DND-41 (cell line): ENCODE measurements around the gene TMEM151A.

ENCODE experiments used
- ATAC-seq: fragments of 200-7000 bp; cut with Tn5 transposase; 3 replicates; pipeline ENCODE4 v1.9.1; 2021; ENCODE audit warnings: low read depth; ENCODE audit not compliant: insufficient read depth
- DNase-seq: peaks from one replicate; pipeline ENCODE4 v3.0.0-alpha.2; 2020
- H2AFZ ChIP-seq: 2 replicates; pipeline ENCODE4 v1.6.0; 2012; ENCODE audit warnings: low read depth, low read length
- H3K27ac ChIP-seq: 2 replicates; pipeline ENCODE4 v1.5.1; 2012; ENCODE audit warnings: low read length, inconsistent platforms
- H3K27me3 ChIP-seq: fragments of 200-600 bp; sonication (generic); 2 replicates; pipeline ENCODE4 v1.6.0; 2012; ENCODE audit warnings: low read length, mild to moderate bottlenecking, inconsistent platforms; ENCODE audit not compliant: insufficient read depth, poor library complexity
- H3K36me3 ChIP-seq: 2 replicates; pipeline ENCODE4 v1.5.1; 2012; ENCODE audit warnings: low read length, inconsistent platforms; ENCODE audit not compliant: insufficient read depth
- H3K4me1 ChIP-seq: 2 replicates; pipeline ENCODE4 v1.5.1; 2012; ENCODE audit warnings: mild to moderate bottlenecking, low read length; ENCODE audit not compliant: insufficient read depth
- H3K4me2 ChIP-seq: 2 replicates; pipeline ENCODE4 v1.6.0; 2012; ENCODE audit warnings: mild to moderate bottlenecking, moderate library complexity, low read length, inconsistent platforms; ENCODE audit not compliant: insufficient read depth
- H3K4me3 ChIP-seq, 2 experiments: fragments of 200-600 bp in 1 of 2; shearing (Covaris generic) in 1 of 2; 2 replicates each; pipeline ENCODE4 v1.5.1; 2012 to 2016; ENCODE audit warnings: inconsistent platforms in 2 of 2, low read length in 2 of 2, mild to moderate bottlenecking in 2 of 2, low read depth in 1 of 2, moderate library complexity in 1 of 2
- H3K79me2 ChIP-seq: 2 replicates; pipeline ENCODE4 v1.6.0; 2012; ENCODE audit warnings: low read length, inconsistent platforms; ENCODE audit not compliant: insufficient read depth
- H3K9ac ChIP-seq: 2 replicates; pipeline ENCODE4 v1.6.0; 2012; ENCODE audit warnings: low read depth, mild to moderate bottlenecking, inconsistent platforms, low read length, moderate library complexity
- H3K9me3 ChIP-seq: 2 replicates; pipeline ENCODE4 v1.5.1; 2012; ENCODE audit warnings: low read length, moderate library complexity, mild to moderate bottlenecking, inconsistent platforms; ENCODE audit not compliant: insufficient read depth, severe bottlenecking
- H4K20me1 ChIP-seq: 2 replicates; pipeline ENCODE4 v1.6.0; 2012; ENCODE audit warnings: low read length; ENCODE audit not compliant: insufficient read depth
- EZH2 ChIP-seq: IDR thresholded peaks from 3 replicates; pipeline ENCODE4 v1.6.1; 2012; ENCODE audit warnings: borderline replicate concordance, low read depth, mild to moderate bottlenecking, moderate library complexity, low read length, inconsistent platforms; ENCODE audit not compliant: severe bottlenecking
- TF ChIP-seq, protein P1 (sequence below): IDR thresholded peaks from 2 replicates; pipeline ENCODE4 v1.5.1; 2012; ENCODE audit warnings: borderline replicate concordance, low read length, moderate library complexity, mild to moderate bottlenecking; ENCODE audit not compliant: poor library complexity, severe bottlenecking; ENCODE audit errors: extremely low read depth

The TMEM151A gene

DNA sequence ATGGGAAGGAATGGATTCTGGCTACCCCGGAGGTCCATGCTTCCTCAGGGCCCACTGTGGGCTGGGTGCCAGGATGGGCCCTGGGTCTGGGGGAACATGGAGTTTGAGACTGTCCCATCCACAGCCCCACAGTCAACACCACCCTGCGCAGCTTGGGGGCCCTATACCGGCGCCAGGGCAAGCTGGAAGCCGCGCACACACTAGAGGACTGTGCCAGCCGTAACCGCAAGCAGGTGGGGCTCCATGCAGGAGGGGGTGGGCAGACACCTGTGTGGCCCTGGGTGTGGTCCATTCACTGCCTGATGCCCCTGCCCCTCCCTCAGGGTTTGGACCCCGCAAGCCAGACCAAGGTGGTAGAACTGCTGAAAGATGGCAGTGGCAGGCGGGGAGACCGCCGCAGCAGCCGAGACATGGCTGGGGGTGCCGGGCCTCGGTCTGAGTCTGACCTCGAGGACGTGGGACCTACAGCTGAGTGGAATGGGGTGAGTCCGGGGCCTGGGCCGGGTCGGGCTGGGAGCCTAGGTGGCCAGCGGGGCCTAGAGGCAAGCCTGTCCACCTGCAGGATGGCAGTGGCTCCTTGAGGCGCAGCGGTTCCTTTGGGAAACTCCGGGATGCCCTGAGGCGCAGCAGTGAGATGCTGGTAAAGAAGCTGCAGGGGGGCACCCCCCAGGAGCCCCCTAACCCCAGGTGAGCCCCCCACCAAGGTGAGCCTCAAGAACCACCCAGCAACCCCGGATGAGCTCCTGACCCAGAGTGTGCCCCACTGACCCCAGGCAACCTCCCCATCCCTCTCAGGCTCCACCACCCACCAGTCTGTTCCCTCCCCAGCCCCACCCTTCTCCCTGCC, 25.9 kb upstream of the TMEM151A start:
- H3K9ac ChIP-seq = no peak overlapping the region
- H3K36me3 ChIP-seq = peaks cover 68% of the 10 kb centered on the region
- no peak overlapping the region for H3K4me3 ChIP-seq
- H3K27me3 ChIP-seq = no peaks in the 10 kb centered on the region
- H2AFZ ChIP-seq = no peak overlapping the region
- peaks cover 31% of the 10 kb centered on the region for H3K4me1 ChIP-seq
- peaks cover 21% of the 10 kb centered on the region for H3K79me2 ChIP-seq
- no peaks in the 10 kb centered on the region for H3K9me3 ChIP-seq
- H3K4me2 ChIP-seq = no peak overlapping the region
- ATAC-seq (no peak), DNase-seq (no peak)
- TF ChIP-seq EZH2 = no peak
- TF ChIP-seq, protein P1, sequence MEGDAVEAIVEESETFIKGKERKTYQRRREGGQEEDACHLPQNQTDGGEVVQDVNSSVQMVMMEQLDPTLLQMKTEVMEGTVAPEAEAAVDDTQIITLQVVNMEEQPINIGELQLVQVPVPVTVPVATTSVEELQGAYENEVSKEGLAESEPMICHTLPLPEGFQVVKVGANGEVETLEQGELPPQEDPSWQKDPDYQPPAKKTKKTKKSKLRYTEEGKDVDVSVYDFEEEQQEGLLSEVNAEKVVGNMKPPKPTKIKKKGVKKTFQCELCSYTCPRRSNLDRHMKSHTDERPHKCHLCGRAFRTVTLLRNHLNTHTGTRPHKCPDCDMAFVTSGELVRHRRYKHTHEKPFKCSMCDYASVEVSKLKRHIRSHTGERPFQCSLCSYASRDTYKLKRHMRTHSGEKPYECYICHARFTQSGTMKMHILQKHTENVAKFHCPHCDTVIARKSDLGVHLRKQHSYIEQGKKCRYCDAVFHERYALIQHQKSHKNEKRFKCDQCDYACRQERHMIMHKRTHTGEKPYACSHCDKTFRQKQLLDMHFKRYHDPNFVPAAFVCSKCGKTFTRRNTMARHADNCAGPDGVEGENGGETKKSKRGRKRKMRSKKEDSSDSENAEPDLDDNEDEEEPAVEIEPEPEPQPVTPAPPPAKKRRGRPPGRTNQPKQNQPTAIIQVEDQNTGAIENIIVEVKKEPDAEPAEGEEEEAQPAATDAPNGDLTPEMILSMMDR = no peak
- peaks cover 36% of the 10 kb centered on the region for H4K20me1 ChIP-seq
- no peak overlapping the region for H3K27ac ChIP-seq

DNA sequence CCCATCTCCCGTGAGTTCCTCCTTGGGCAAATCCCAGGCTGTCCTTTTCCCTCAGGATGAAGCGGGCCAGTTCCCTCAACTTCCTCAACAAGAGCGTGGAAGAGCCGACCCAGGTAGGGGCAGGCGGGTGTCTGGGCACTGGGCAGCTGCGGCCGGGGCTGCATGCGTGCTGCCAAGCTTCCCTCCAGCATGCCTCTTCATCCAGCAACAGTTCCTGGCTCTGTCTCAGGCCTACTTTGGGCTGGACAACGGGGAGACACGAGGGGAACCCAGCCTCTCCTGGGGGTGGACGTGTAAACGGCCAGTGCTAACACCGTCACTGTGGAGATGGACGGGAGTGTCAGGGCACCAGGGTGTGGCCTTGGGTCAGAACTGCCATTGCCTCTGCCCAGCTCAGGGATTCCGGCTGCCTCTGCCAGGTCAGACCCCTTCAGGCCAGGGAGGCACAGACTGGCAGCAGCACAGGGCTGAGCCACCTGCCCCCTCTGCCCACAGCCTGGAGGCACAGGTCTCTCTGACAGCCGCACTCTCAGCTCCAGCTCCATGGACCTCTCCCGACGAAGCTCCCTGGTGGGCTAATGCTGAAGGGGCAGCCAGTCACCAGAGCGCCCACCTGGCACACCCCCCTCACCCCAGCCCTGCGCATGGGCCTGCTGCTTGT, 25.2 kb upstream of the TMEM151A start:
- no peak overlapping the region for H3K4me3 ChIP-seq
- no peak overlapping the region for H3K27ac ChIP-seq
- no peak overlapping the region for H3K9ac ChIP-seq
- H3K4me1 ChIP-seq = peaks cover 32% of the 10 kb centered on the region
- ATAC-seq (no peak), DNase-seq (no peak)
- peaks cover 28% of the 10 kb centered on the region for H3K79me2 ChIP-seq
- no peak for TF ChIP-seq EZH2
- TF ChIP-seq, protein P1 = no peak
- no peak overlapping the region for H3K4me2 ChIP-seq
- H2AFZ ChIP-seq = no peak overlapping the region
- peaks cover 35% of the 10 kb centered on the region for H4K20me1 ChIP-seq
- no peaks in the 10 kb centered on the region for H3K9me3 ChIP-seq
- H3K36me3 ChIP-seq = peaks cover 63% of the 10 kb centered on the region
- H3K27me3 ChIP-seq = no peaks in the 10 kb centered on the region

DNA sequence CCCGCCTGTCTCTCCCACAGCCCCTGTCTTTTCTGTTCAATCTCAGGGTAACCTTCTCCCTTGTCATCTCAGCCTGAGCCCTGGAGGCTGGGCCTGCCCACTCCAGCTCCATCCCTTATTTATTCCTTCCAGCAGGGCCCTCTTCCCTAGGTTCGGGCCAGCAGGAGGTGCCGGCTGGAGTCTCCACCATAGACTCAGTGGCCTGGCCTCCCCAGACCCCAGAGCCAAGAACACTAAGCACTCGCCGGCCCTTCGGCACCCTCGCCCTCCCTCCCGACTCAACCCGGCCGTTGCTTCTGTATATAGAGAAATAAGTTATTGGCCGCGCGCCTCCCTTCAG, 24.7 kb upstream of the TMEM151A start:
- no peak for DNase-seq
- no peaks in the 10 kb centered on the region for H3K9me3 ChIP-seq
- peaks cover 35% of the 10 kb centered on the region for H4K20me1 ChIP-seq
- no peak overlapping the region for H3K9ac ChIP-seq
- no peak overlapping the region for H3K27ac ChIP-seq
- H3K4me2 ChIP-seq = peak overlapping the region; percentile 93
- H3K36me3 ChIP-seq = peaks cover 63% of the 10 kb centered on the region
- H3K27me3 ChIP-seq = no peaks in the 10 kb centered on the region
- H3K79me2 ChIP-seq = peaks cover 33% of the 10 kb centered on the region
- H3K4me1 ChIP-seq = peaks cover 32% of the 10 kb centered on the region
- peak overlapping the region in 1 of 2 experiments; percentile 96; a peak in 1 of 4 replicates for H3K4me3 ChIP-seq
- no peak for ATAC-seq
- TF ChIP-seq, protein P1 = no peak
- TF ChIP-seq EZH2 = no peak
- H2AFZ ChIP-seq = no peak overlapping the region
